Mesenteric fat pad (tissue), 1 donor: ENCODE results near the gene OPCML. TPM values are rescaled to one million over a fixed set of nuclear protein-coding genes. Genes with fewer than 3 reads are reported as not detected.

Source experiments
- DNase-seq: peaks from one replicate; pipeline ENCODE4 v3.0.0-alpha.2; 2020; ENCODE audit warnings: low spot score
- total RNA-seq: library from RNA; stranded (reverse); fragmentation: NEBNext Ultra II Directional; extraction: Animal tissue kit (Norgen Biotek cat#: 25700); gene quantifications from one replicate; pipeline ENCODE4 v1.2.1, GENCODE V29; 2021
- donor health status: DM: yes; HTN: yes; CAD: no.

The OPCML gene
- total RNA-seq, 1 donor from 2014 or later: 0.39 TPM

DNA sequence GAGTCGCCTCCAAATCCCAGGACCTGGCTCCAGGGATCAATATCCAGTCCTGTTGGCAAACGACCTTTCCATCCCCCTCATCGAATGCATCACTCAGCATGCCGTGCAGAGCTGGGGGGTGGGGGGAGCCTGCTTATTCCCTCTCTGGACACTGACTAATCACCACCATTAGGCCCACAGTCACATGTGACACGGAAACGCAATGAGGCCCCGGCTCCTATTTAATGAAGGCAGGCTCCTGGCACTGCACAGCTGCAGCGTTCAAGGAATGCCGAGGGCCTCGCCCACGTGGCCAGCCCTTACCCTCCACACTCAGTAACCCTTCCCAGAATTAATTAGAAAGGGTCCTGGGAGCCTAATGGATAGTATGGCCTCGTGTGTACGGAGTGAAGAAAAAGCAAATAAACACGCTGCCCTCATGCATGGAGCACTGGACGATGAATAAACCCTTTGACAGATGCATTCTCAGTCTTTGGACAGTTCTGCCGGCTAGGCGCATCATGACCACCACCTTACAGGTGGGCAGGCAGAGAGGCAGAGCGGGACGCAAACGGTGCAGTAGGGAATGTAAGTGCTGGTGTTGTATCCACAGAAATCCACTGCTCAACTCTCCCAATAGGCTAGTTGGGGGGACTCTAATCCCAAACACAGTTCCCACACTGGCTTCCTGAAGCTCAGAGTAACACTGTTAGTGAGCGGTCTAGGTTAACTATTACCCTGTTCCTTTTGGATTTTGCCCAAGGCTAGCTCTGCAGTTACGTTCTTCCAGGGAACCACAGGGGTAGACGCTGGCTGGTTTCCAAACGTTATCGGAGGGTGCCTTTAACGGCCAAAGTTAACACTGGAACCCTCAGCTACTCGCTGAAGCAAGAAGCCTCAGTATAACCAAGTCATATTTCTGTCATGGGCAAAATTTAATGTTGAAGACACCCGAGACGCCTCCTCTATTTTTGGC is 490.1 kb downstream of the OPCML start:
- no peak for DNase-seq

- DNase-seq: no peak
Measured at GRCh38 chr11:133041181-133041580, 491.1 kb downstream of the OPCML start.

DNA sequence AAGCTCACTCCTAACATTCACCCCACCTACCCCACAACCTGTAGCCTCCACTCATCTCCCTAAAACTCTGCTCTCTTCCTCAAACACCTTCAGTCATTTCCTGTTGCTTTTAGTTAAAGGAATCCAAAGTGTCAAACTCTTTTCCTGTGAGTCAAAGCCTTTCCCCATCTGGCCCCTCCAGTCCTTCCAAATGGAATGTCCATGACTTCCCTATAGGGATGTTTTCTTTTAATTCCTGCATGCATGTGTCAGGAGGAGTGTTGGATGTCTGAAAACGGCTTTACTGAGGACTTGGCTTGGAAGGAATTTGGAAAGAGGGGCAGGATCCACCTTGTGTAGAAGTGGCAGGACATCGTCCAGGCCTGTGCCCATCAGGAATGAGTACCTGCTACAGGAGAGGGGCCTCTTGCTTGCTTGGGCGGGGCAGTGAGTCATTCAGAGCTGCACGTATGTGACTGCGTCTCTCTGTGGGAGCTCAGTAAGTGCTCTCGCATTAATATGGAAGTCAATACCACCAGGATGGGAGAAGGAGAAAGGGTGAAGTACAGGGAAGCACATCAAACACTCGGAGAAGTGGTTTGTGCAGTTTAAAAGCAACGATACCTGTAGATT is 491.9 kb downstream of the OPCML start:
- no peak for DNase-seq

DNA sequence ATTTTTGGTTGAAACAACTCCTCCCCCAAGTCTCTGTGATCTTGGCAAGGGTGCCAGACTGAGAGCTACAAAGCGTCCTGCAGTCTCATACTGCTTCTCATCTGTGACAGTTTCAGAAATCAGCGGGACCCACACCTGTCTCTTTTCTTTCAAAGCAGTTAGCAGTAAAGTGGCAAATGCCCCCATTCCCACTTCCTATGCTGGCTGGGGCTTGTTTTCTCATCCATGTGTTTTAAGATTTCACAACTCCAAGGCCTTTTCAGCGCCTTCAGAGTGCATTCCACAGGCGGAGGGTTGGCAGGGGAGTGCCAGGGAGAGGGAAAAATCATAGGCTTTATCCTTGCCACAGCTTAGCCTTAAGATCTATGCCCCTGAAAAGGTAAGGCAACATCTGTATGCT is 493.5 kb downstream of the OPCML start:
- no peak for DNase-seq

DNA sequence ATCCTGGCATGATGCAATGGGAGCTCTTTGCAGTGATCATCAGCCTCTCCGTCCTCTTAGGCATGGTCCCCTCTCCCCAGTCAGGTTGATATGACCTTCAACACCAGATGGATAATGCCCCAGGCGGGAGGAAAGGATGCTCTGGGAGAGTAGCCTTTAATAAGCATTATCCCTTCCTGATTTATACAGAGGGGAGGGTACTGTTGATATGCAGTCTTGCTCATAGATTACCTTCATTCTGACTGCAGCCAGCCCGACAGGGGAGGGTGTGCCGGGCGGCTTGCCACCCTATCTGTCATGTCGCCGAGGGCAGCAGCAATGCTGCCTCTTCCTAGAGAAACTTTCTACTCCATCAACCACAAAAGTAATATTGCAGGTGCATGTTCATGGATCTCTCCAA is 497.4 kb downstream of the OPCML start:
- DNase-seq: no peak

DNA sequence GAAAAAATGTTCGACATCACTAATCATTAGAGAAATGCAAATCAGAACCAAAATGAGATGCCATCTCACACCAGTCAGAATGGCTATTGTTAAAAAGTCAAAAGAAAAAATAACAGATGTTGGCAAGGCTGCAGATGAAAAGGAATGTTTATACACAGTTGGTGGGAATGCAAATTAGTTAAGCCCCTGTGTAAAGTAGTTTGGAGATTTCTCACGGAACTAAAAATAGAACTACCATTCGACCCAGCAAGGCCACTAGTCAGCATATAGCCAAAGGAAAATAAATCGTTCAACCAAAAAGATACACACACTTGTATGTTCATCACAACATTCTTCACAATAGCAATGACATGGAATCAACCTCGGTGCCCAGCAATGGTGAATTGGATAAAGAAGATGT is 503.2 kb downstream of the OPCML start:
- no peak for DNase-seq

GRCh38 chr11:133026952-133027351 is 505.3 kb downstream of the OPCML start:
- DNase-seq: no peak

DNA sequence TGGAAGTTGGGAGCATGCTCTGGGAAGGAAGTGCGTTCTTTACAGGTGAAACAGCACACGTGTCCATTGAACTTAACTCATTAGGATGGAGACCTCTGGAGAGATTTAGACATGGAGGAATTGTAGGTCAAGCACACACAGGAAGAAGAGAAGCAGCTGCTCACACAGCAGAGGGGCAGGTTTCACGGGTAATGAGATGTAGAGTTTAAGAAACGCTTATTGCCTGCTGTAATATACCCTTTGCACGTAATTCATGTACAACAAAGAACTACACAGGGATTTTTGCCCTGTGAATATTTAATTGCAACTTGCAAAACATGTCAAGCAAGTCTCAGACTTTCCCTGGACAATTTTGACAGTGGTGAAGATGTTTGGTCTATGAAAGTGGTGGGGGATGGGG is 508.0 kb downstream of the OPCML start:
- DNase-seq: no peak

DNA sequence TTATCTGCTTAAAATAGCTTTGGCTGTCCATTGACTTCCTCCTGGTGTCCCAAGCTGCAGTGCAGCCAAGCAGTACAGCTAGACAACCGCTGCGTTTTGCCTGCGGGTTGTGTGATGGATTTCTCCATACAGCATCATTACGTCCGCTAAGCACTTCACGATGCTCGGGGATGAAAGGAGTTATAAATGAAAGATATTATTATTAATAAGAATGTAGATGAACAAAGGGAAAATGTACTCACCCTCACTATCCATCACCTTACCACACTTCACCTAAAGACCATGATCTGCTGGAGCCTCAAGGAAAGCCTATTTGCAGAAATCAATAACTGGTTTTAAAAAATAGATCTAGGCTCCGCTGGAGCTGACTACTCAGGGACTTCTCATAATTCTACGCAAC is 509.1 kb downstream of the OPCML start:
- no peak for DNase-seq

- no peak for DNase-seq
Measured at GRCh38 chr11:133021553-133021952, 510.7 kb downstream of the OPCML start.

GRCh38 chr11:133020372-133020714 is 512.0 kb downstream of the OPCML start:
- no peak for DNase-seq

DNA sequence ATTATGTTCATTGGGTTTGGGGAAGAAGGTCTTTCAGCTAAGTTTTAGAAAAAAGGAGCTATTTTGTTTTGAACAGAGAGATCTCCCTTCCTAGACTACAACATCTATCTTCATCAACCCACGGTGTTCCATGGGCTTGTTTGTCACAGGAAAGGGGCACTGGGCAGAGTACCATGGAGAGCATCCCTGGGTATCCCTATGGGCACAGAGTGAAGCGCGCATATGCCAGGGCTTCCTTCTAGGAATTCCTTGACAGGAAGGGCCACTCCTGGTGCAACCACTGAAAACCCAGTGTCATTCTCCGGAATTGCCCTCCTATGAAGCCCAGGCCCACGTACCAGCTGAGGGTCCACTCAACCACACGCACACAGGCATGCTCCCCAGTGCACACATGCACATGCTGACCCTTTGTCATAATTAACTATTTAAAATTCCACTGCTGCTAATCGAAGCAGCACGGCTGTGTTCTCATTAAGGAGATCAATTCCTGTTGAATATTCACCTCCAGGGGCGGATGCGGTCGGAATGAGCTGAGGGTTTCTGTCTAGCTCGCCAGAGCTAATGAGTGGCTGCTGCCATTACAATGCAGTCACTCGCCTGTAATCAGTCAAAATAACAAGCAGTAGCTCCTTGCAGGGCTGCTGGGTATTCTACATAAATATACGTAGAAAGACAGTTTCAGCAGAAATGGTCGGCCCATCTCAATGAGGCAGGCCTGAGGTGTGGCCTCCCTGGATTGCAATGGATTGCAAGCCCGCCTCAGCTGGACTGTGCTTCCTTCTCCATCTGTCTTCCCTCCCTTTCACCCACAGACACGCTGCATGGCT is 512.5 kb downstream of the OPCML start:
- DNase-seq: no peak

GRCh38 chr11:133015457-133015856 is 516.8 kb downstream of the OPCML start:
- no peak for DNase-seq

DNA sequence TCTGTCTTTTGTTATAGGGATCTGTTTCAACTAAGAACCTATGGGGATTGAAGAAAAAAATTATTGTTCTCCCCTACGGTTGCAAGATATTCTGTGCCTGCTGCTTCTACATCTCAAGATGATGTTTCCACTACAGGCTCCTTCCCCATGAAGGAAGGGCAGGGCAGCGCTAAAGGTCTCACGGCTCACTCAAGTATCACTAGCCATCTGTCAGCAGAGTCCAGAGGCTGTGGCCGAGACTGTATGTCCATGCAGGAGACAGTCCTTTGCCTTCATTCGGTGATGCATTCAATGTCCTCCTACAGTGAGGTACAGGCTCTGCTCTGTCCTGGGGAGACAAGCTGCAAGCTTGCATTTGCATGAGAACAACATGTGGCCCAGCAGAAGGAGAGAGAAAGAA is 518.0 kb downstream of the OPCML start:
- DNase-seq: no peak

- DNase-seq: no peak
Measured at GRCh38 chr11:133012803-133013202, 519.5 kb downstream of the OPCML start.

GRCh38 chr11:133011604-133012003 is 520.7 kb downstream of the OPCML start:
- no peak for DNase-seq

DNA sequence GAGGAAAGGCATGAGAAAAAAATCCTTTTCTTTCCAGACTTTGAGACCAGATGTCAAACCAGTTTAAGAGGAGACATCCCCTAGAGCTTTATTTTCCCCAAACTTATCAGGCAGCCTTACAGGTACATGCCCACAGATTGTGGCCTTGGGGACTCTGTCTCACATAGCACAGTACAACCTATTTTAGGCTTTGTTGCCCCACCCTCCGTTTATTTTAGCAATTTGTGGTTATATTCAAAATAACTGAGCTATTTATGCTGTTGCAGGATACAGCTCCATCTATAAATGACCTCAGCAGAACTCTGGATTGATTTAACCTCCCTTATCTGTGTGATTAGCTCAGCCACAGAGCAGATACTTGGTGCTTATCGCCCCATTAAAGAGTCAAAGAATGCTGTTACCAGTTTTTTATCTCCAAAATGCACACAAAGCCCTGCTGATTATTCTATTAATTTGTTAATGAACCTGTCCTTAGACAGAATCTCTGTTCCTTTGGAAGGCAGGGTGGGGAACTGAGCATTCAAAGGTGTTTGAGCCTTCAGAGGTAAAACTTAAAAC is 525.2 kb downstream of the OPCML start:
- no peak for DNase-seq

- DNase-seq: no peak
Measured at GRCh38 chr11:133004369-133004768, 527.9 kb downstream of the OPCML start.

GRCh38 chr11:132999516-132999915 is 532.8 kb downstream of the OPCML start:
- no peak for DNase-seq

DNA sequence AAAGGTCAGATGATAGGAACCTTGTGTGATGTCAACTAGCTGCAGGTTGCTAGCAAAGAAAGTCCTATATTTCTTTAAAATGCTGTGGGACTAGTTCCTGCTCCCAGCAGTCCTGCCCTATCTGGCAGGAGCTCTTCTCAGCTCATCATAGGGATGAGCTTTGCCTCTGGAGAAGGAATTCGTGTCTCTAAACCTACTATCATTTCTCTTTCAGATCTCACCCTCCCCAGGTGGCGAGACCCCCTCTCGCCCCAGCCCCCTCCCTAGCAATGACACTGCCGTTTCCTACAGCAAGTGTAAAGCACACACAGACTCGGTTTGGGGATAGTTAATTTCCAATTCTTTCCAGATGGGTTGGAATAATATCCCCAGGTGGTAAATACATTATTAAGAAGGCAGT is 533.3 kb downstream of the OPCML start:
- DNase-seq: no peak

DNA sequence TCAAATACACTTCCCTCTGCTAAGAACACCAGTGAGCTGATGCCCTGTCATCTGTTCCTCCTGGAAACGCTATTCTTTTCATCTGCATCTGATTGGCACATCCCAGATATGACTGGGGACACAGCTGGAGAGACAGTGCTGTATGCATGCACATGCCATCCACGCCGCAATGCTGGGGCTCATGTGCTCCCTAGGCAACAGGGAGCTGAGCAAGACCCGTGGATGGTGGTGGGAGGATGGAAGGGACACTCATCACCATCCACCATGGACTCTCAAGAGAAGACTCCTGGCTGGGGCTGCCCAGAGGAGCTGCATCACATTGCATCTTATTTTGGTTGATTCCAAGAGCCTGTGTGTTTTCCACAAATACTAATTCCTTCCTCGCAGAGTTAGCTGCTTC is 534.9 kb downstream of the OPCML start:
- DNase-seq: no peak

GRCh38 chr11:132994966-132995365 is 537.3 kb downstream of the OPCML start:
- DNase-seq: no peak
